CD8-positive, alpha-beta memory T cell (primary cell): ENCODE data around the gene SPATS2. TPM values are rescaled to one million over a fixed set of nuclear protein-coding genes. Genes with fewer than 3 reads are reported as not detected.

Source experiments
- CTCF ChIA-PET: fragments of 350-600 bp; sonication (Branson Sonifier 250); formaldehyde crosslinking; loops from one replicate; lab custom pipeline; 2021; ENCODE audit warnings: antibody characterized with exemption; lab: Charles Lee
- POLR2A ChIA-PET: fragments of 350-600 bp; sonication (Branson Sonifier 250); formaldehyde crosslinking; loops from one replicate; lab custom pipeline; 2021; ENCODE audit warnings: antibody characterized with exemption; lab: Charles Lee
- DNase-seq, 5 donors: peaks; one replicate each; pipeline versions ENCODE4 v3.0.0 to v3.0.0-alpha.2; 2020 to 2022; ENCODE audit warnings: mixed read lengths in 1 of 5
- H3K27ac ChIP-seq: one replicate; pipeline ENCODE4 v1.7.0; 2013; ENCODE audit warnings: low read depth, mild to moderate bottlenecking, low read length, moderate library complexity
- H3K27me3 ChIP-seq: 2 replicates; pipeline ENCODE4 v1.7.0; 2013; ENCODE audit warnings: low read length, mild to moderate bottlenecking; ENCODE audit not compliant: insufficient read depth, poor library complexity, severe bottlenecking
- H3K36me3 ChIP-seq: 2 replicates; pipeline ENCODE4 v1.7.0; 2013; ENCODE audit warnings: mild to moderate bottlenecking, low read length, moderate library complexity; ENCODE audit not compliant: insufficient read depth
- H3K4me1 ChIP-seq: 2 replicates; pipeline ENCODE4 v1.7.0; 2013; ENCODE audit warnings: mild to moderate bottlenecking, low read length, moderate library complexity; ENCODE audit not compliant: insufficient read depth
- H3K4me3 ChIP-seq: 2 replicates; pipeline ENCODE4 v1.7.0; 2013; ENCODE audit warnings: mild to moderate bottlenecking, low read length
- H3K9me3 ChIP-seq: 2 replicates; pipeline ENCODE4 v1.7.0; 2013; ENCODE audit warnings: mild to moderate bottlenecking, low read length
- H3K27ac Mint-ChIP-seq, 8 donors: one replicate each; pipeline ENCODE4 v1.8.0; 2020 to 2021; ENCODE audit warnings: mixed read lengths in 8 of 8, mild to moderate bottlenecking in 6 of 8, inconsistent platforms in 3 of 8, moderate library complexity in 3 of 8
- H3K27me3 Mint-ChIP-seq, 2 donors: one replicate each; pipeline ENCODE4 v1.8.0; 2020 to 2021; ENCODE audit warnings: mixed read lengths in 2 of 2, mild to moderate bottlenecking in 1 of 2, moderate library complexity in 1 of 2
- H3K36me3 Mint-ChIP-seq, 3 donors: one replicate each; pipeline ENCODE4 v1.8.0; 2020 to 2021; ENCODE audit warnings: mixed read lengths in 3 of 3, inconsistent platforms in 1 of 3, mild to moderate bottlenecking in 1 of 3
- H3K4me1 Mint-ChIP-seq, 3 donors: one replicate each; pipeline ENCODE4 v1.8.0; 2020 to 2021; ENCODE audit warnings: mixed read lengths in 3 of 3, inconsistent platforms in 1 of 3, mild to moderate bottlenecking in 1 of 3
- H3K4me3 Mint-ChIP-seq, 7 donors: one replicate each; pipeline ENCODE4 v1.8.0; 2020 to 2021; ENCODE audit warnings: mixed read lengths in 7 of 7, mild to moderate bottlenecking in 6 of 7, moderate library complexity in 4 of 7, inconsistent platforms in 2 of 7
- H3K9me3 Mint-ChIP-seq, 5 donors: one replicate each; pipeline ENCODE4 v1.8.0; 2020 to 2022; ENCODE audit warnings: mixed read lengths in 5 of 5, mild to moderate bottlenecking in 3 of 5, moderate library complexity in 2 of 5, inconsistent platforms in 1 of 5
- polyA plus RNA-seq: library from polyadenylated mRNA; unstranded; fragments of 300-500 nt; fragmentation: Illumina TruSeq; gene quantifications from one replicate; pipeline ENCODE4 v1.2.3, GENCODE V29; 2021
- total RNA-seq, 2 experiments: library from RNA; stranded (reverse); gene quantifications; one replicate each; pipeline ENCODE4 v1.2.3, GENCODE V29; 2021

The SPATS2 gene
- total and polyA plus RNA-seq, 3 experiments from 2014 or later, result 7.6 to 9.4 (median 9.1) TPM

- Histone ChIP-seq H3K4me1 (peaks cover 33% of the 10 kb centered on the region), H3K36me3 (no peaks in the 10 kb centered on the region), H3K4me3 (no peak overlapping the region), H3K9me3 (no peaks in the 10 kb centered on the region), H3K27me3 (peaks cover 51% of the 10 kb centered on the region), H3K27ac (no peak overlapping the region)
- Mint-ChIP-seq H3K4me3 (peak overlapping the region in 4 of 7 donors; percentile 5 to 32 (median 24)), H3K9me3 (no peaks in the 10 kb centered on the region), H3K27me3 (peaks cover 50 to 64% of the 10 kb centered on the region in 2 donors), H3K36me3 (no peaks in the 10 kb centered on the region), H3K4me1 (peaks cover 23 to 41% (median 28%) of the 10 kb centered on the region in 3 donors), H3K27ac (no peak overlapping the region)
- DNase-seq, result no peak
- POLR2A ChIA-PET, result no interaction called here
- CTCF ChIA-PET, result interaction anchor here (0.7 to 6.8 kb wide), 6 partner anchors 9 to 157 kb away, joined by 3 to 102 read pairs (median 7); partner anchors contain the start of genes PRPH and SPATS2
Measured at GRCh38 chr12:49348781-49349180, 18.5 kb upstream of the SPATS2 start.

GRCh38 chr12:49349266-49349665 lies 18.0 kb upstream of the SPATS2 start:
- Histone ChIP-seq H3K9me3 (no peaks in the 10 kb centered on the region), H3K27me3 (peaks cover 46% of the 10 kb centered on the region), H3K36me3 (no peaks in the 10 kb centered on the region), H3K27ac (no peak overlapping the region), H3K4me1 (peaks cover 29% of the 10 kb centered on the region), H3K4me3 (no peak overlapping the region)
- Mint-ChIP-seq H3K9me3 (no peaks in the 10 kb centered on the region), H3K4me1 (peaks cover 18 to 36% (median 24%) of the 10 kb centered on the region in 3 donors), H3K27ac (no peak overlapping the region), H3K4me3 (peak overlapping the region in 1 of 7 donors; percentile 31), H3K27me3 (peaks cover 52 to 68% of the 10 kb centered on the region in 2 donors), H3K36me3 (no peaks in the 10 kb centered on the region)
- DNase-seq, result no peak
- POLR2A ChIA-PET, result no interaction called here
- CTCF ChIA-PET, result interaction anchor here (0.7 to 6.8 kb wide), 6 partner anchors 9 to 56 kb away, joined by 3 to 102 read pairs (median 8); partner anchors contain the start of genes PRPH and SPATS2

- Mint-ChIP-seq H3K36me3 (no peaks in the 10 kb centered on the region), H3K4me1 (peaks cover 1 to 10% (median 2%) of the 10 kb centered on the region in 3 donors), H3K9me3 (no peaks in the 10 kb centered on the region), H3K27ac (no peak overlapping the region), H3K4me3 (no peak overlapping the region), H3K27me3 (peaks cover 41 to 61% of the 10 kb centered on the region in 2 donors)
- no peaks in the 10 kb centered on the region for H3K36me3 ChIP-seq
- no peaks in the 10 kb centered on the region for H3K9me3 ChIP-seq
- H3K27me3 ChIP-seq, result peaks cover 22% of the 10 kb centered on the region
- no peak for DNase-seq
- H3K4me1 ChIP-seq, result peaks cover 9% of the 10 kb centered on the region
- H3K27ac ChIP-seq, result no peak overlapping the region
- POLR2A ChIA-PET, result no interaction called here
- CTCF ChIA-PET, result interaction anchor here (0.9 to 3.4 kb wide), 5 partner anchors 10 to 201 kb away, joined by 3 to 16 read pairs (median 7); partner anchors contain the start of genes C1QL4 and SPATS2
- H3K4me3 ChIP-seq, result no peak overlapping the region
Measured at GRCh38 chr12:49352351-49352750, 14.9 kb upstream of the SPATS2 start.

GRCh38 chr12:49355913-49356312 lies 11.3 kb upstream of the SPATS2 start:
- Histone ChIP-seq H3K27me3 (no peaks in the 10 kb centered on the region), H3K27ac (no peak overlapping the region), H3K36me3 (no peaks in the 10 kb centered on the region), H3K4me3 (no peak overlapping the region), H3K4me1 (peaks cover 7% of the 10 kb centered on the region), H3K9me3 (no peaks in the 10 kb centered on the region)
- H3K4me3 Mint-ChIP-seq, result no peak overlapping the region
- no peaks in the 10 kb centered on the region for H3K9me3 Mint-ChIP-seq
- peaks cover 2 to 4% (median 3%) of the 10 kb centered on the region in 3 donors for H3K4me1 Mint-ChIP-seq
- no peaks in the 10 kb centered on the region for H3K36me3 Mint-ChIP-seq
- peaks cover 25 to 56% of the 10 kb centered on the region in 2 donors for H3K27me3 Mint-ChIP-seq
- CTCF ChIA-PET, result interaction anchor here (1.2 to 3.7 kb wide), 4 partner anchors 14 to 353 kb away, joined by 3 to 29 read pairs (median 4); partner anchors contain the start of gene PRPH
- no peak for DNase-seq
- POLR2A ChIA-PET, result no interaction called here
- H3K27ac Mint-ChIP-seq, result no peak overlapping the region

GRCh38 chr12:49357103-49357678 lies 10.1 kb upstream of the SPATS2 start:
- POLR2A ChIA-PET, result no interaction called here
- no peaks in the 10 kb centered on the region for H3K36me3 Mint-ChIP-seq
- no peaks in the 10 kb centered on the region for H3K27me3 ChIP-seq
- H3K27ac Mint-ChIP-seq, result no peak overlapping the region
- no peak overlapping the region for H3K4me3 Mint-ChIP-seq
- H3K4me1 Mint-ChIP-seq, result peaks cover 2 to 4% (median 3%) of the 10 kb centered on the region in 3 donors
- no peaks in the 10 kb centered on the region for H3K9me3 Mint-ChIP-seq
- H3K9me3 ChIP-seq, result no peaks in the 10 kb centered on the region
- CTCF ChIA-PET, result interaction anchor here (0.7 to 7.4 kb wide), 18 partner anchors 10 to 352 kb away, joined by 3 to 172 read pairs (median 8); partner anchors contain the start of genes DNAJC22, PRPH, SPATS2 and TROAP
- H3K36me3 ChIP-seq, result no peaks in the 10 kb centered on the region
- H3K27me3 Mint-ChIP-seq, result peaks cover 23 to 52% of the 10 kb centered on the region in 2 donors
- peaks cover 7% of the 10 kb centered on the region for H3K4me1 ChIP-seq
- H3K27ac ChIP-seq, result no peak overlapping the region
- no peak overlapping the region for H3K4me3 ChIP-seq
- DNase-seq, result no peak

- H3K27ac Mint-ChIP-seq, result peak overlapping the region in 1 of 8 donors; percentile 10
Measured at GRCh38 chr12:49358483-49359141, 8.7 kb upstream of the SPATS2 start.

GRCh38 chr12:49359671-49360070 lies 7.6 kb upstream of the SPATS2 start:
- Mint-ChIP-seq H3K9me3 (no peaks in the 10 kb centered on the region), H3K27me3 (peaks cover 11 to 35% of the 10 kb centered on the region in 2 donors), H3K4me1 (peaks cover 2 to 4% (median 3%) of the 10 kb centered on the region in 3 donors), H3K27ac (peak overlapping the region in 1 of 8 donors; percentile 69), H3K36me3 (no peaks in the 10 kb centered on the region), H3K4me3 (no peak overlapping the region)
- no peak overlapping the region for H3K27ac ChIP-seq
- POLR2A ChIA-PET, result interaction anchor here (0.7 kb wide), 2 partner anchors 117 to 381 kb away, joined by 4 to 5 read pairs; no protein-coding TSS in a partner anchor
- H3K27me3 ChIP-seq, result no peaks in the 10 kb centered on the region
- no peak for DNase-seq
- H3K4me3 ChIP-seq, result no peak overlapping the region
- H3K9me3 ChIP-seq, result no peaks in the 10 kb centered on the region
- H3K36me3 ChIP-seq, result no peaks in the 10 kb centered on the region
- CTCF ChIA-PET, result interaction anchor here (1.3 to 7.4 kb wide), 8 partner anchors 12 to 263 kb away, joined by 3 to 172 read pairs (median 8); partner anchors contain the start of genes DNAJC22 and PRPF40B
- peaks cover 7% of the 10 kb centered on the region for H3K4me1 ChIP-seq

More at GRCh38 chr12:49358483-49359141, 8.7 kb upstream of the SPATS2 start:
- peak; percentile 32 to 69 (median 63) for DNase-seq
- ChIA-PET POLR2A (interaction anchor here (1.1 to 1.2 kb wide), 2 partner anchors 8 to 16 kb away, joined by 3 to 7 read pairs; partner anchors contain the start of gene SPATS2), CTCF (interaction anchor here (0.6 to 7.4 kb wide), 34 partner anchors 8 to 751 kb away, joined by 3 to 172 read pairs (median 5); partner anchors contain the start of genes DNAJC22, MCRS1, PRPF40B and PRPH)
- H3K36me3 Mint-ChIP-seq, result no peaks in the 10 kb centered on the region
- no peak overlapping the region for H3K4me3 Mint-ChIP-seq
- peaks cover 7% of the 10 kb centered on the region for H3K4me1 ChIP-seq
- H3K36me3 ChIP-seq, result no peaks in the 10 kb centered on the region
- peaks cover 2 to 4% (median 3%) of the 10 kb centered on the region in 3 donors for H3K4me1 Mint-ChIP-seq
- no peak overlapping the region for H3K27ac ChIP-seq
- no peaks in the 10 kb centered on the region for H3K9me3 ChIP-seq
- no peaks in the 10 kb centered on the region for H3K27me3 ChIP-seq
- peaks cover 14 to 43% of the 10 kb centered on the region in 2 donors for H3K27me3 Mint-ChIP-seq
- H3K4me3 ChIP-seq, result no peak overlapping the region
- H3K9me3 Mint-ChIP-seq, result no peaks in the 10 kb centered on the region
